ENCODE data around the gene BLTP3B. TPM values are rescaled to one million over a fixed set of nuclear protein-coding genes. Genes with fewer than 3 reads are reported as not detected.

The BLTP3B gene
- total RNA-seq, 6 donors from 2014 or later = 12.8 to 37.5 (median 28.7) TPM

DNA sequence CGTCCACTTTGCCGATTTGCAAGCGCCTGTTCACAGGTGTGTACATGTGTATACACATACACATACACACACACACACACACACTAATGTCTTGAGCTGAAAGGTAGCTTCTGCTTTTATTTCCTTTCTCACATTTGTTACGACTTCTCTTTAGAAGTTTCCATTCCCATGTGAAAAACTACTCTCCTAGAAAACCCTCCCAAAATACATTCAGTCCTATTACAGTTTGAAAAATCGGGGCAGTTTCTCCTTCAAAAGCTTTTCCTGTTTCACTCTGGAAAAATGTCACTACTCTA lies 3.9 kb downstream of the BLTP3B start:
- Histone ChIP-seq H3K27ac (peak overlapping the region in 2 of 4 donors; percentile 1 to 7), H3K4me3 (peak overlapping the region in 1 of 4 donors; percentile 0), H3K4me1 (peaks cover 9 to 39% (median 25%) of the 10 kb centered on the region in 4 donors), H3K27me3 (no peaks in the 10 kb centered on the region), H3K9me3 (no peaks in the 10 kb centered on the region), H3K36me3 (no peaks in the 10 kb centered on the region)
- ATAC-seq (ENCODE audit: low FRiP score in 2 of 2) (no peak), DNase-seq (no peak)
- TF ChIP-seq EP300 (IDR thresholded peaks at IDR 0.05) (no peak), CTCF (IDR thresholded peaks at IDR 0.05) (no peak), POLR2AphosphoS5 (IDR thresholded peaks at IDR 0.05) (no peak), POLR2A (IDR thresholded peaks at IDR 0.05) (no peak)
- WGBS, 2 donors = 69 to 70% methylated on average over 5 of the region's 5 CpGs

DNA sequence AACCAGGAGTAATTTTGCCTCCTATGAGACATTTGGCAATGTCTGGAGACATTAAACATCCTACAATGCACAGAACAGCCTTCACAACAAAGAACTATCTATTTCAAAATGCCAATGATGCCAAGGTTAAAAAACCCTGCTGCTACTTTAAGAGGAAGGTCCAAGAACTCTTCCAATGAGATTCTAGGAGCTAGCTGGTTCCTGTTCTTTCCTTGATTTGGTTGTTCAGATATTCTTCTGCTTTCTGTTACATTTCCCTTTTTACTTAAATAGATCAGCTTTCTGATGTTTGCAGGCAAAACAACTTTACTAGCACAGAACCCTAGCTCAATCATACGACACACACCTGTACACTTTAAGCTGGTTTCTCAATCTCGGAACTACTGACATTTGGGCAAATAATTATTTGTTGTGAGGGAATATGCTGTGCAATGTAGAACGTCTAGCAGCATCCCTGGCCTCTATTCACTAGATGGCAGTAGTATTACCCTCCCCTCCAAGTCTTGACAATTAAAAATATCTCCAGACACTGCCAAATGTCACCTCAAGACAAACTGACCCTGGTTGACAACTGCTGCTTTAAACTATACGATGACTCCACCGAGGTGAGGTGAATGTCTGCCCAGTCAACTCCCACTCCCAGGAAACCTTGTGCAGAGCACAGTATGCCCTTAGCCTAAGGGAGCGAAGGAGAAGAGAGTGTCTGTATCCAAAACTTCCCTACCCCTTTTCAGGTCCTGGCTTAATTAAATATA lies 4.4 kb downstream of the BLTP3B start:
- ATAC-seq (ENCODE audit: low FRiP score in 2 of 2) = no peak
- Histone ChIP-seq H3K27ac (peak overlapping the region in 3 of 4 donors; percentile 1 to 39 (median 7)), H3K36me3 (no peaks in the 10 kb centered on the region), H3K4me3 (peak overlapping the region in 2 of 4 donors; percentile 0 to 13), H3K9me3 (no peaks in the 10 kb centered on the region), H3K4me1 (peaks cover 9 to 42% (median 23%) of the 10 kb centered on the region in 4 donors), H3K27me3 (no peaks in the 10 kb centered on the region)
- no peak for DNase-seq
- WGBS, 2 donors = 34 to 41% methylated on average over 6 of the region's 6 CpGs
- TF ChIP-seq POLR2A (IDR thresholded peaks at IDR 0.05) (no peak), POLR2AphosphoS5 (IDR thresholded peaks at IDR 0.05) (no peak), CTCF (IDR thresholded peaks at IDR 0.05) (no peak), EP300 (IDR thresholded peaks at IDR 0.05) (no peak)

DNA sequence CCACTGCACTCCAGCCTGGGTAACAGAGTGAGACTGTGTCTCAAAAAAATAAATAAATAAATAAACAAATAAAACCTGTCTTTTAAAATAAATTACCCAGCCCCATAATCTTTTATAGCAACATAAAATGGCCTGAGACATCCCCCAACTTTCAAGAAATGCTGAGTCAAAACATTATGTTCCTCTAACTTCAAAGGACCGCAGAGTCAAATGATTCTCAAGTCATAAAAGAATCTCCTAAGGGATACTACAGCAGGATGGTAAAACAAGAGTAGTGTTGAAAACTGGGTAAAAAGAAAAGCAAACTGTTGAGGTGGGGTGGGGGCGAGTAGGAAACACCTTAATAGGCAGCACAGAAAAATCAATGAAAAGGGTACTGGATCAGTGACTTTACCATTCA lies 9.5 kb downstream of the BLTP3B start:
- DNase-seq (no peak), ATAC-seq (ENCODE audit: low FRiP score in 2 of 2) (no peak)
- H3K27ac ChIP-seq = no peak overlapping the region
- no peaks in the 10 kb centered on the region for H3K27me3 ChIP-seq
- WGBS, 2 donors = 78 to 93% methylated on average over 2 of the region's 2 CpGs
- H3K4me3 ChIP-seq = no peak overlapping the region
- TF ChIP-seq POLR2A (IDR thresholded peaks at IDR 0.05) (no peak), EP300 (IDR thresholded peaks at IDR 0.05) (no peak), POLR2AphosphoS5 (IDR thresholded peaks at IDR 0.05) (no peak), CTCF (IDR thresholded peaks at IDR 0.05) (no peak)
- H3K4me1 ChIP-seq = peaks cover 8 to 32% (median 13%) of the 10 kb centered on the region in 4 donors
- H3K9me3 ChIP-seq = peaks cover 0 to 4% (median 0%) of the 10 kb centered on the region in 4 donors
- no peaks in the 10 kb centered on the region for H3K36me3 ChIP-seq

DNA sequence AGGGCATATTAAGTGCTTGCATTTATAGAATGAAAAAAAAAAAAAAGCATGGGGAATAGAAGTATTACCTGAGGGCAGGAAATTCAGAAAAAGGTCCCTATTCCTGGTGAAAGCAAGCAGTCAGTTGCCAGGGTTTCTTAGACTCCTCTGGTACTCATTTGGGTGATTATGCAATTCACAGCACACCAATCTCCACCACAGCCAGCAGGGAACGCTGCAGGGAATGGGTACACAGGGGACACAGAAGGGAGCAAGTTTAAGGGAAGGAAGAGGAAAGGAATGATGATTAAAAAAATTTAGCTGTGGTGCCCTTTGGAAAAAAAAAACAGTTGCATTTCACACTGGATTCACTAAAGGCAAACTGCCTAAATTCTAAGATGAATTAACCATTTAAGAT lies 14.2 kb downstream of the BLTP3B start:
- peaks cover 0 to 4% (median 0%) of the 10 kb centered on the region in 4 donors for H3K9me3 ChIP-seq
- no peaks in the 10 kb centered on the region for H3K36me3 ChIP-seq
- DNase-seq (peak in 1 of 2 donors; percentile 59), ATAC-seq (ENCODE audit: low FRiP score in 2 of 2) (peak in 1 of 2 donors; percentile 83)
- H3K4me3 ChIP-seq = no peak overlapping the region
- no peaks in the 10 kb centered on the region for H3K27me3 ChIP-seq
- H3K27ac ChIP-seq = peak overlapping the region in 2 of 4 donors; percentile 67 to 68
- 12 to 33% methylated on average over 1 of the region's 1 CpG for WGBS, 2 donors
- peaks cover 20 to 30% (median 23%) of the 10 kb centered on the region in 4 donors for H3K4me1 ChIP-seq
- no peak for TF ChIP-seq EP300 (IDR thresholded peaks at IDR 0.05)
- TF ChIP-seq CTCF (IDR thresholded peaks at IDR 0.05) = peak in 2 of 6 experiments; percentile 15
- no peak for TF ChIP-seq POLR2AphosphoS5 (IDR thresholded peaks at IDR 0.05)
- no peak for TF ChIP-seq POLR2A (IDR thresholded peaks at IDR 0.05)
